Stimulated activated CD8-positive, alpha-beta memory T cell treated with anti-CD3 and anti-CD28 coated beads, Interleukin-15, amount 100 ng/mL, for 24 hours (primary cell): ENCODE results near the gene XPO1.
"Not testable (repeated sequence)": the region's sequence is repeated elsewhere in the genome, so short reads cannot be mapped to it uniquely, and the experiment has no call there.

ENCODE experiments used
- DNase-seq: peaks from one replicate; pipeline ENCODE4 v3.0.0-alpha.2; 2020; ENCODE audit warnings: low read depth

Gene XPO1

GRCh38 chr2:61534926-61535325 lies 3.2 kb downstream of the XPO1 start:
- no peak for DNase-seq

GRCh38 chr2:61530749-61531148 lies 7.4 kb downstream of the XPO1 start:
- DNase-seq = no peak

- no peak for DNase-seq
These were observed 8.0 kb downstream of the XPO1 start for GRCh38 chr2:61529944-61530735.

- no peak for DNase-seq
These were observed 17.9 kb downstream of the XPO1 start for GRCh38 chr2:61520261-61520660.

GRCh38 chr2:61512768-61513398 lies 25.3 kb downstream of the XPO1 start:
- no peak for DNase-seq

GRCh38 chr2:61510674-61511671 lies 27.2 kb downstream of the XPO1 start:
- DNase-seq = no peak

GRCh38 chr2:61504949-61505348 lies 33.2 kb downstream of the XPO1 start:
- DNase-seq = no peak

- DNase-seq = no peak
These were observed 39.1 kb downstream of the XPO1 start for GRCh38 chr2:61499060-61499459.

- DNase-seq = no peak
These were observed 44.6 kb downstream of the XPO1 start for GRCh38 chr2:61493523-61493942.

- DNase-seq = no peak
These were observed 45.7 kb downstream of the XPO1 start for GRCh38 chr2:61492476-61492875.

- DNase-seq = no peak
These were observed 52.9 kb downstream of the XPO1 start for GRCh38 chr2:61485281-61485680.

- DNase-seq = no peak
These were observed 60.1 kb downstream of the XPO1 start for GRCh38 chr2:61478086-61478485.

- DNase-seq = not testable (repeated sequence)
These were observed 61.1 kb downstream of the XPO1 start for GRCh38 chr2:61476929-61477589.

GRCh38 chr2:61471905-61472805 lies 66.0 kb downstream of the XPO1 start:
- DNase-seq = no peak

- DNase-seq = peak; percentile 77
These were observed 66.9 kb downstream of the XPO1 start, which contains the start of gene USP34 for GRCh38 chr2:61470965-61471904. Gene USP34 (minus strand): TSS chr2:61471087. CDS start chr2:61470692, 395 bp downstream.

GRCh38 chr2:61470122-61470951 lies 67.8 kb downstream of the XPO1 start:
- peak; percentile 66 for DNase-seq

- DNase-seq = no peak
These were observed 68.6 kb downstream of the XPO1 start for GRCh38 chr2:61469424-61470121.

GRCh38 chr2:61468231-61468630 lies 69.9 kb downstream of the XPO1 start:
- not testable (repeated sequence) for DNase-seq
